HepG2 (cell line): ENCODE measurements around the gene DYSF. TPM values are rescaled to one million over a fixed set of nuclear protein-coding genes. Genes with fewer than 3 reads are reported as not detected.
A peak's percentile ranks its signal among the peaks of the same experiment; 100 is the strongest.

Experiments
- ARID2 ChIP-seq: sonication (generic); formaldehyde crosslinking; IDR thresholded peaks from 2 replicates; pipeline ENCODE4 v1.8.1; 2022; ENCODE audit warnings: mild to moderate bottlenecking, missing genetic modification reagents, borderline replicate concordance
- FOSL1 ChIP-seq: sonication (generic); formaldehyde crosslinking; IDR thresholded peaks from 2 replicates; pipeline ENCODE4 v1.9.0; 2021; ENCODE audit warnings: missing genetic modification reagents, borderline replicate concordance
- GABPB1 ChIP-seq: IDR thresholded peaks from 2 replicates; pipeline ENCODE4 v1.6.1; 2016; ENCODE audit warnings: mild to moderate bottlenecking, missing genetic modification reagents, moderate library complexity, missing compliant biosample characterization
- GATAD2A ChIP-seq: IDR thresholded peaks from 2 replicates; pipeline ENCODE4 v1.6.1; 2016
- MAZ ChIP-seq, 2 experiments: sonication (generic) in 1 of 2; formaldehyde crosslinking in 1 of 2; IDR thresholded peaks; 2 replicates each; pipeline versions ENCODE4 v1.5.0 to v1.6.1; 2012 to 2020; ENCODE audit warnings: low read depth in 2 of 2, mild to moderate bottlenecking in 2 of 2, borderline replicate concordance in 1 of 2, improper control_type of control experiment in 1 of 2, low read length in 1 of 2, missing genetic modification reagents in 1 of 2, moderate library complexity in 1 of 2
- NAIF1 ChIP-seq: sonication (generic); formaldehyde crosslinking; IDR thresholded peaks from 2 replicates; pipeline ENCODE4 v1.5.0; 2020; ENCODE audit warnings: mild to moderate bottlenecking, missing genetic modification reagents, borderline replicate concordance
- NFKB2 ChIP-seq: sonication (generic); formaldehyde crosslinking; IDR thresholded peaks from 2 replicates; pipeline ENCODE4 v1.4.0; 2020; ENCODE audit warnings: missing genetic modification reagents, borderline replicate concordance
- NONO ChIP-seq, 2 experiments: fragments of 450-650 bp in 1 of 2; sonication (generic) in 1 of 2; formaldehyde crosslinking in 1 of 2; IDR thresholded peaks in 1 of 2; conservative IDR thresholded peaks in 1 of 2; 2 replicates each; pipeline versions ENCODE4 v1.6.1 to v1.8.0; 2017 to 2022; ENCODE audit warnings: mild to moderate bottlenecking in 1 of 2, missing genetic modification reagents in 1 of 2, moderate library complexity in 1 of 2
- NR2F1 ChIP-seq, 2 experiments: fragments of 450-650 bp in 1 of 2; formaldehyde crosslinking in 1 of 2; IDR thresholded peaks; 2 replicates each; pipeline versions ENCODE4 v1.5.0 to v1.6.1; 2016 to 2020; ENCODE audit warnings: mild to moderate bottlenecking in 1 of 2, missing compliant biosample characterization in 1 of 2, missing genetic modification reagents in 1 of 2, moderate library complexity in 1 of 2
- NR2F2 ChIP-seq: IDR thresholded peaks from 2 replicates; pipeline ENCODE4 v1.6.1; 2012; ENCODE audit warnings: low read depth, inconsistent platforms, borderline replicate concordance
- PAWR ChIP-seq: sonication (generic); formaldehyde crosslinking; IDR thresholded peaks from 2 replicates; pipeline ENCODE4 v1.4.0; 2020; ENCODE audit warnings: missing genetic modification reagents, mild to moderate bottlenecking, borderline replicate concordance
- SP5 ChIP-seq: IDR thresholded peaks from 2 replicates; pipeline ENCODE4 v1.6.1; 2016; ENCODE audit warnings: low read depth, borderline replicate concordance
- ZFP37 ChIP-seq: sonication (generic); formaldehyde crosslinking; IDR thresholded peaks from 2 replicates; pipeline ENCODE4 v1.4.0; 2020; ENCODE audit warnings: missing genetic modification reagents, borderline replicate concordance
- ZNF180 ChIP-seq: sonication (generic); formaldehyde crosslinking; IDR thresholded peaks from 2 replicates; pipeline ENCODE4 v1.4.0; 2020; ENCODE audit warnings: low read depth, missing genetic modification reagents, borderline replicate concordance
- ZNF841 ChIP-seq: sonication (generic); formaldehyde crosslinking; IDR thresholded peaks from 2 replicates; pipeline ENCODE4 v1.8.1; 2023; ENCODE audit warnings: missing genetic modification reagents, borderline replicate concordance
- ZNF850 ChIP-seq: sonication (generic); formaldehyde crosslinking; conservative IDR thresholded peaks from 2 replicates; pipeline ENCODE4 v1.9.0; 2021; ENCODE audit warnings: mild to moderate bottlenecking, missing genetic modification reagents
- ZSCAN29 ChIP-seq: sonication (generic); formaldehyde crosslinking; conservative IDR thresholded peaks from 2 replicates; pipeline ENCODE4 v1.4.0; 2020; ENCODE audit warnings: mild to moderate bottlenecking, missing genetic modification reagents
- polyA plus RNA-seq, 8 experiments: library from polyadenylated mRNA; depleted of rRNA in 3 of 8; stranded (reverse) in 7 of 8; unstranded in 1 of 8; fragments of >200 nt; fragmentation: Illumina TruSeq in 4 of 8; extraction: Trizol in 4 of 8; gene quantifications; 2 replicates each; pipeline versions ENCODE4 v1.2.1 to v1.2.3, GENCODE V29; 2011 to 2016; ENCODE audit warnings: low read depth in 4 of 8, missing spikeins in 1 of 8, mixed read lengths in 1 of 8; ENCODE audit not compliant: insufficient read depth in 1 of 8
- total RNA-seq, 5 experiments: library from RNA; depleted of rRNA; stranded (reverse); fragments of >200 nt; fragmentation: Illumina TruSeq; extraction: Trizol; gene quantifications; 2 replicates each; pipeline ENCODE4 v1.2.3, GENCODE V29; 2016; ENCODE audit warnings: low read depth in 1 of 5
- TF ChIP-seq, protein P1 (sequence below): sonication (generic); formaldehyde crosslinking; IDR thresholded peaks from 2 replicates; pipeline ENCODE4 v1.5.1; 2020; ENCODE audit warnings: mild to moderate bottlenecking, missing genetic modification reagents, moderate library complexity
- TF ChIP-seq, protein P2 (sequence below): sonication (generic); formaldehyde crosslinking; IDR thresholded peaks from 2 replicates; pipeline ENCODE4 v1.5.0; 2020; ENCODE audit warnings: missing genetic modification reagents
- TF ChIP-seq, protein P3 (sequence below): sonication (generic); formaldehyde crosslinking; conservative IDR thresholded peaks from 2 replicates; pipeline ENCODE4 v1.8.1; 2023; ENCODE audit warnings: missing genetic modification reagents
- TF ChIP-seq, protein P4 (sequence below): IDR thresholded peaks from 2 replicates; pipeline ENCODE4 v1.6.1; 2018; ENCODE audit warnings: missing genetic modification reagents

Gene DYSF
- total and polyA plus RNA-seq, 2 of the 13 experiments (the other 11 are each of a cell fraction or from before 2014, with no cell fraction given), result 0.15 to 2.4 TPM

DNA sequence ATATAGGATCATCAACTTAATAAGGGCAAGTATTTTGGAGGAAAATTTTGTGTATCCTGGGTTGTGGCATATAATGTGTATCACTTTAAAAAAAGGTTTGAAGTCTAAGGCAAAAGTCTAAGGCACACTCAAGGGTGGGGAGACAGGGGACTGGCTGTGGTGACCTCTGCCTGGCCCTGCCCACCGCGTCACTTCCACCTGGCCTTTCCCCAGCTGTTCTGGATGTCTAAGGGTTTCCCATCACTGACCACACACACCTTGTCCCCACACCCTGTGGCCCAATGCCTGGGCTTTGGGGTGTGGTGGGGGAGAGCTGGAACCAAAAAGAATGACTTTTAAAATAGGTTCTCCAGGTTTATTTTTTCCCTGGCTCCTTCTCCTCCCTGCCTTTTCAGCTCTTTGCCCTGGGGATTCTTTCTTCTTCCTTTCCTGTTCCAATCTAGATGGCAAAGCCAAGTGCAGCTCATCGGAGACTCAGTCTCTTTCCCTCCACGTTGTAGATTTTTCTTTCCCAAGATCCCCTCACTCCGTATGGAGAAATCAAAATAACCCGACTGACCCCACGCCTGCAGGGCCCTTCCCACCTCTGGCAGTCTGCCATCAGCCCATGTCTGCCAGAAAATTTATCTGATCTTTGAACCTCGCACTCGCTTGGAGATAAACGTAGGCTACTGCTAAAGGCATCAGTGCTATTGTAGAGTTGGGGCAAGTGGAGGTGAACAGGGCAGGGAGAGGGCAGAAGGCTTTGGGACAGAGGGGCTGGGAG, 257.2 kb downstream of the DYSF start (continued):
- TF ChIP-seq, protein P1, sequence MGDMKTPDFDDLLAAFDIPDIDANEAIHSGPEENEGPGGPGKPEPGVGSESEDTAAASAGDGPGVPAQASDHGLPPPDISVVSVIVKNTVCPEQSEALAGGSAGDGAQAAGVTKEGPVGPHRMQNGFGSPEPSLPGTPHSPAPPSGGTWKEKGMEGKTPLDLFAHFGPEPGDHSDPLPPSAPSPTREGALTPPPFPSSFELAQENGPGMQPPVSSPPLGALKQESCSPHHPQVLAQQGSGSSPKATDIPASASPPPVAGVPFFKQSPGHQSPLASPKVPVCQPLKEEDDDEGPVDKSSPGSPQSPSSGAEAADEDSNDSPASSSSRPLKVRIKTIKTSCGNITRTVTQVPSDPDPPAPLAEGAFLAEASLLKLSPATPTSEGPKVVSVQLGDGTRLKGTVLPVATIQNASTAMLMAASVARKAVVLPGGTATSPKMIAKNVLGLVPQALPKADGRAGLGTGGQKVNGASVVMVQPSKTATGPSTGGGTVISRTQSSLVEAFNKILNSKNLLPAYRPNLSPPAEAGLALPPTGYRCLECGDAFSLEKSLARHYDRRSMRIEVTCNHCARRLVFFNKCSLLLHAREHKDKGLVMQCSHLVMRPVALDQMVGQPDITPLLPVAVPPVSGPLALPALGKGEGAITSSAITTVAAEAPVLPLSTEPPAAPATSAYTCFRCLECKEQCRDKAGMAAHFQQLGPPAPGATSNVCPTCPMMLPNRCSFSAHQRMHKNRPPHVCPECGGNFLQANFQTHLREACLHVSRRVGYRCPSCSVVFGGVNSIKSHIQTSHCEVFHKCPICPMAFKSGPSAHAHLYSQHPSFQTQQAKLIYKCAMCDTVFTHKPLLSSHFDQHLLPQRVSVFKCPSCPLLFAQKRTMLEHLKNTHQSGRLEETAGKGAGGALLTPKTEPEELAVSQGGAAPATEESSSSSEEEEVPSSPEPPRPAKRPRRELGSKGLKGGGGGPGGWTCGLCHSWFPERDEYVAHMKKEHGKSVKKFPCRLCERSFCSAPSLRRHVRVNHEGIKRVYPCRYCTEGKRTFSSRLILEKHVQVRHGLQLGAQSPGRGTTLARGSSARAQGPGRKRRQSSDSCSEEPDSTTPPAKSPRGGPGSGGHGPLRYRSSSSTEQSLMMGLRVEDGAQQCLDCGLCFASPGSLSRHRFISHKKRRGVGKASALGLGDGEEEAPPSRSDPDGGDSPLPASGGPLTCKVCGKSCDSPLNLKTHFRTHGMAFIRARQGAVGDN (CRISPR knock-in tag), result no peak
- no peak for TF ChIP-seq MAZ (IDR thresholded peaks at IDR 0.05; ENCODE audit: borderline replicate concordance, low read depth, low read length)
- TF ChIP-seq MAZ (CRISPR knock-in tag; IDR thresholded peaks at IDR 0.05; ENCODE audit: low read depth), result no peak
- no peak for TF ChIP-seq ZSCAN29 (CRISPR knock-in tag)
- no peak for TF ChIP-seq ZNF180 (CRISPR knock-in tag)
- peak; percentile 64 for TF ChIP-seq SP5 (CRISPR knock-in tag)
- TF ChIP-seq ZFP37 (CRISPR knock-in tag), result no peak
- TF ChIP-seq, protein P2, sequence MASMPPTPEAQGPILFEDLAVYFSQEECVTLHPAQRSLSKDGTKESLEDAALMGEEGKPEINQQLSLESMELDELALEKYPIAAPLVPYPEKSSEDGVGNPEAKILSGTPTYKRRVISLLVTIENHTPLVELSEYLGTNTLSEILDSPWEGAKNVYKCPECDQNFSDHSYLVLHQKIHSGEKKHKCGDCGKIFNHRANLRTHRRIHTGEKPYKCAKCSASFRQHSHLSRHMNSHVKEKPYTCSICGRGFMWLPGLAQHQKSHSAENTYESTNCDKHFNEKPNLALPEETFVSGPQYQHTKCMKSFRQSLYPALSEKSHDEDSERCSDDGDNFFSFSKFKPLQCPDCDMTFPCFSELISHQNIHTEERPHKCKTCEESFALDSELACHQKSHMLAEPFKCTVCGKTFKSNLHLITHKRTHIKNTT (CRISPR knock-in tag), result no peak
- TF ChIP-seq ARID2 (CRISPR knock-in tag), result no peak
- no peak for TF ChIP-seq NAIF1 (CRISPR knock-in tag)
- peak; percentile 53 to 60; a peak in 2 of 4 replicates for TF ChIP-seq NR2F1 (CRISPR knock-in tag; IDR thresholded peaks at IDR 0.05)
- no peak for TF ChIP-seq NONO (IDR thresholded peaks at IDR 0.05)
- 0 out of 2 replicates have a peak, but pooled peaks have one; percentile 20 for TF ChIP-seq NONO (CRISPR knock-in tag; conservative IDR thresholded peaks at IDR 0.05)
- TF ChIP-seq ZNF841 (CRISPR knock-in tag), result no peak
- peak; percentile 66 for TF ChIP-seq GATAD2A (CRISPR knock-in tag)
- TF ChIP-seq, protein P3, sequence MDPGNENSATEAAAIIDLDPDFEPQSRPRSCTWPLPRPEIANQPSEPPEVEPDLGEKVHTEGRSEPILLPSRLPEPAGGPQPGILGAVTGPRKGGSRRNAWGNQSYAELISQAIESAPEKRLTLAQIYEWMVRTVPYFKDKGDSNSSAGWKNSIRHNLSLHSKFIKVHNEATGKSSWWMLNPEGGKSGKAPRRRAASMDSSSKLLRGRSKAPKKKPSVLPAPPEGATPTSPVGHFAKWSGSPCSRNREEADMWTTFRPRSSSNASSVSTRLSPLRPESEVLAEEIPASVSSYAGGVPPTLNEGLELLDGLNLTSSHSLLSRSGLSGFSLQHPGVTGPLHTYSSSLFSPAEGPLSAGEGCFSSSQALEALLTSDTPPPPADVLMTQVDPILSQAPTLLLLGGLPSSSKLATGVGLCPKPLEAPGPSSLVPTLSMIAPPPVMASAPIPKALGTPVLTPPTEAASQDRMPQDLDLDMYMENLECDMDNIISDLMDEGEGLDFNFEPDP (CRISPR knock-in tag), result no peak
- TF ChIP-seq PAWR (CRISPR knock-in tag), result no peak
- TF ChIP-seq NR2F2, result peak; percentile 78; the same call in 1 of the 2 replicates
- no peak for TF ChIP-seq FOSL1 (CRISPR knock-in tag)
- TF ChIP-seq ZNF850 (CRISPR knock-in tag), result no peak
- 0 out of 2 replicates have a peak, but pooled peaks have one; percentile 34 for TF ChIP-seq GABPB1 (CRISPR knock-in tag)
- TF ChIP-seq, protein P4, sequence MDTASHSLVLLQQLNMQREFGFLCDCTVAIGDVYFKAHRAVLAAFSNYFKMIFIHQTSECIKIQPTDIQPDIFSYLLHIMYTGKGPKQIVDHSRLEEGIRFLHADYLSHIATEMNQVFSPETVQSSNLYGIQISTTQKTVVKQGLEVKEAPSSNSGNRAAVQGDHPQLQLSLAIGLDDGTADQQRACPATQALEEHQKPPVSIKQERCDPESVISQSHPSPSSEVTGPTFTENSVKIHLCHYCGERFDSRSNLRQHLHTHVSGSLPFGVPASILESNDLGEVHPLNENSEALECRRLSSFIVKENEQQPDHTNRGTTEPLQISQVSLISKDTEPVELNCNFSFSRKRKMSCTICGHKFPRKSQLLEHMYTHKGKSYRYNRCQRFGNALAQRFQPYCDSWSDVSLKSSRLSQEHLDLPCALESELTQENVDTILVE (CRISPR knock-in tag), result no peak
- no peak for TF ChIP-seq NFKB2 (CRISPR knock-in tag)
